Fibroblast of lung (primary cell): Measurements from ENCODE around the gene TET1. TPM values are rescaled to one million over a fixed set of nuclear protein-coding genes. Genes with fewer than 3 reads are reported as not detected.
A peak's percentile ranks its signal among the peaks of the same experiment; 100 is the strongest.
"Not testable (repeated sequence)": the region's sequence is repeated elsewhere in the genome, so short reads cannot be mapped to it uniquely, and the experiment has no call there.

Source experiments
- DNase-seq, 2 donors: peaks; one replicate each; pipeline versions ENCODE4 v3.0.0 to v3.0.0-alpha.2; 2010; ENCODE audit warnings: low read depth in 2 of 2
- H2AFZ ChIP-seq: 2 replicates; pipeline ENCODE4 v1.5.1; 2012; ENCODE audit warnings: low read length, control low read depth, inconsistent platforms
- H3K27ac ChIP-seq: 2 replicates; pipeline ENCODE4 v1.5.1; 2011; ENCODE audit warnings: low read length, control low read depth; ENCODE audit not compliant: insufficient read depth
- H3K27me3 ChIP-seq: 2 replicates; pipeline ENCODE4 v1.5.1; 2011; ENCODE audit warnings: mild to moderate bottlenecking, low read length; ENCODE audit not compliant: control insufficient read depth, insufficient read depth
- H3K36me3 ChIP-seq: 2 replicates; pipeline ENCODE4 v1.5.1; 2011; ENCODE audit warnings: low read length; ENCODE audit not compliant: control insufficient read depth, insufficient read depth
- H3K4me1 ChIP-seq: 2 replicates; pipeline ENCODE4 v1.5.1; 2011; ENCODE audit warnings: low read length; ENCODE audit not compliant: control insufficient read depth, insufficient read depth; ENCODE audit errors: extremely low read depth
- H3K4me2 ChIP-seq: 2 replicates; pipeline ENCODE4 v1.5.1; 2011; ENCODE audit warnings: low read length, control low read depth; ENCODE audit not compliant: insufficient read depth; ENCODE audit errors: extremely low read depth
- H3K4me3 ChIP-seq, 4 experiments: fragments of 200-600 bp in 1 of 4; sonication (generic) in 1 of 4; replicated peaks in 1 of 4; 2 replicates each; pipeline ENCODE4 v1.5.1; 2011 to 2016; ENCODE audit warnings: low read length in 4 of 4, low read depth in 3 of 4, mild to moderate bottlenecking in 3 of 4, control low read depth in 2 of 4, inconsistent platforms in 1 of 4, mixed read lengths in 1 of 4; ENCODE audit not compliant: insufficient read depth in 1 of 4; ENCODE audit errors: control extremely low read depth in 1 of 4
- H3K79me2 ChIP-seq: 2 replicates; pipeline ENCODE4 v1.5.1; 2012; ENCODE audit warnings: mild to moderate bottlenecking, low read length, inconsistent platforms; ENCODE audit not compliant: control insufficient read depth, insufficient read depth
- H3K9ac ChIP-seq: 2 replicates; pipeline ENCODE4 v1.5.1; 2011; ENCODE audit warnings: mild to moderate bottlenecking, low read length, control low read depth; ENCODE audit not compliant: insufficient read depth
- H3K9me3 ChIP-seq: 2 replicates; pipeline ENCODE4 v1.5.1; 2012; ENCODE audit warnings: low read depth, low read length; ENCODE audit not compliant: control insufficient read depth, insufficient read depth
- H4K20me1 ChIP-seq: 2 replicates; pipeline ENCODE4 v1.5.1; 2011; ENCODE audit warnings: low read length; ENCODE audit not compliant: control insufficient read depth, insufficient read depth; ENCODE audit errors: extremely low read depth
- CTCF ChIP-seq, 2 donors: IDR thresholded peaks in 1 of 2; conservative IDR thresholded peaks in 1 of 2; 1 replicate in 1 of 2; 2 replicates in 1 of 2; pipeline ENCODE4 v1.5.1; 2011 to 2012; ENCODE audit warnings: low read length in 2 of 2, control low read depth in 1 of 2, inconsistent platforms in 1 of 2, low read depth in 1 of 2, mild to moderate bottlenecking in 1 of 2
- EZH2 ChIP-seq: IDR thresholded peaks from 2 replicates; pipeline ENCODE4 v1.5.1; 2012; ENCODE audit warnings: low read length, control low read depth, mild to moderate bottlenecking; ENCODE audit errors: missing control alignments
- polyA minus RNA-seq: library from RNA; depleted of rRNA, polyadenylated mRNA; stranded (reverse); fragments of >200 nt; gene quantifications from 2 replicates; pipeline ENCODE4 v1.2.3, GENCODE V29; 2011; ENCODE audit warnings: low replicate concordance
- polyA plus RNA-seq, 2 donors: library from polyadenylated mRNA; depleted of rRNA in 1 of 2; stranded (reverse) in 1 of 2; unstranded in 1 of 2; fragments of >200 nt; gene quantifications; 2 replicates each; pipeline ENCODE4 v1.2.1, GENCODE V29; 2011 to 2012; ENCODE audit warnings: missing spikeins in 1 of 2
- total RNA-seq: library from RNA; depleted of rRNA; stranded (reverse); fragments of >200 nt; gene quantifications from 2 replicates; pipeline ENCODE4 v1.2.1, GENCODE V29; 2014

Gene TET1
- total RNA-seq = 3.3 and 3.6 TPM in 2 replicates
- 1.2 and 4.7 TPM in 2 replicates for polyA plus RNA-seq
- polyA plus RNA-seq (2012) = 0.41 and 1.9 TPM in 2 replicates
- polyA minus RNA-seq = 2.1 and 5.1 TPM in 2 replicates

GRCh38 chr10:68560186-68560942, at the start of gene TET1:
TSS of gene TET1 (plus strand) at chr10:68560337. CDS start at chr10:68572339, 12,002 bp downstream.
- Histone ChIP-seq H4K20me1 (no peaks in the 10 kb centered on the region), H3K9me3 (no peaks in the 10 kb centered on the region), H3K4me1 (peaks cover 4% of the 10 kb centered on the region), H3K36me3 (no peaks in the 10 kb centered on the region), H3K27me3 (no peaks in the 10 kb centered on the region), H2AFZ (peak within 1 kb of the TSS; percentile 69), H3K4me2 (peak within 1 kb of the TSS; percentile 90), H3K27ac (peak within 1 kb of the TSS; percentile 50), H3K79me2 (peaks cover 25% of the 10 kb centered on the region), H3K9ac (peak within 1 kb of the TSS; percentile 71), H3K4me3 (peak within 1 kb of the TSS; percentile 80 to 95 (median 91))
- peak; percentile 54 to 75 for DNase-seq
- TF ChIP-seq EZH2 (no peak), CTCF (conservative IDR thresholded peaks at IDR 0.05 in 1 of 2, IDR thresholded peaks at IDR 0.05 in 1 of 2; ENCODE audit: low read depth in 1 of 2, low read length in 2 of 2) (no peak)

GRCh38 chr10:68516216-68516615, 43.9 kb upstream of the TET1 start:
- H3K4me1 ChIP-seq, DNase-seq, H3K4me2 ChIP-seq, H2AFZ ChIP-seq, H3K27ac ChIP-seq, H3K9ac ChIP-seq, H3K9me3 ChIP-seq, H3K36me3 ChIP-seq, H3K4me3 ChIP-seq, H3K79me2 ChIP-seq, H4K20me1 ChIP-seq, H3K27me3 ChIP-seq: not testable (repeated sequence)

- H2AFZ ChIP-seq = no peak overlapping the region
- H3K4me1 ChIP-seq = no peaks in the 10 kb centered on the region
- no peak overlapping the region for H3K4me2 ChIP-seq
- H3K36me3 ChIP-seq = peaks cover 4% of the 10 kb centered on the region
- TF ChIP-seq EZH2 (no peak), CTCF (conservative IDR thresholded peaks at IDR 0.05 in 1 of 2, IDR thresholded peaks at IDR 0.05 in 1 of 2; ENCODE audit: low read depth in 1 of 2, low read length in 2 of 2) (no peak)
- H3K27ac ChIP-seq = peak overlapping the region; percentile 29
- H3K27me3 ChIP-seq = no peaks in the 10 kb centered on the region
- no peak overlapping the region for H3K9ac ChIP-seq
- H3K9me3 ChIP-seq = no peaks in the 10 kb centered on the region
- peak; percentile 44 to 80 for DNase-seq
- no peak overlapping the region for H3K4me3 ChIP-seq
- H4K20me1 ChIP-seq = no peaks in the 10 kb centered on the region
- H3K79me2 ChIP-seq = no peaks in the 10 kb centered on the region
Observed at GRCh38 chr10:68516766-68517165, 43.4 kb upstream of the TET1 start.
